Measurements from ENCODE around the gene ARHGAP42.

Gene ARHGAP42

GRCh38 chr11:100942016-100942415, 254.9 kb downstream of the ARHGAP42 start:
- DNase-seq (ENCODE audit: insufficient read length, low spot score) (no peak), FAIRE-seq (no peak)

- DNase-seq (ENCODE audit: insufficient read length, low spot score) (no peak), FAIRE-seq (no peak)
Measured at GRCh38 chr11:100948936-100949335, 261.8 kb downstream of the ARHGAP42 start.

DNA sequence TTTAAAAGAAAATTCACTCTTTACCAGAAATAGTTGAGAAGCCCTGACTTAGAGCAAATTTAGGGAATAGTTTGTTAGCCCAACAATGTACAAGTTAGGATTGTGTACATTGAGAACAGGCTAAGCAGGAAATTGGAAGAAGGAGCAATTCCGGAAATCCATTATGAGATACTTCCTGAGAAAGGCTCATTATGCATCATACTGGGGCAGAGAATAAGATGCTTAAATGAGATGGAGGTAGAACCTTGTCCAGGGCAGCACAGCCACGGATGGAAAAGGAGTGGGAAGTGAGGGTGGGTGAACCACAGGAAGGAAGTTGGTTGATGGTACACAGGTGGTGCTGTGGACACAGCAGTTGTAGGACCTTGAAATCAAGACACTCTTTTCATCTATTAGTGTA, 262.4 kb downstream of the ARHGAP42 start:
- DNase-seq (ENCODE audit: insufficient read length, low spot score) (no peak), FAIRE-seq (peak; percentile 60)

DNA sequence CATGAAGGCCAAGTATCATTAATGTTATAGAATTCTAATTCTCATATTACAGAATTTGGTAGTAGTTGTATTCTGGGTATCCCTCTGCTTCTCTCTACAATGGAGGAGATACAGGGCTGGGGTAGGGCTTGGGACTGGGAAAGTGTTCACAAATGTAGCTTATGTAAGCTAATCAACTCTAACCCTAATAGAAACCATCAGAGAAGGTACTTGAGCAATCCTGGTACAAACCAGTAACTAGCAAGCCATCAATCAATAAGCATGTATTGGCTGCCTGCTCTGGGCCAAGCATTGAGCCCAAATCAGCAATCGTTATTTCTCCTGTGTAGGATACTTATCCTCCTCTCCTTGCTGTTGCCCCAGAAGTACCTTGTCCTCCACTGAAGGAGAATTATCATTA, 268.2 kb downstream of the ARHGAP42 start:
- no peak for FAIRE-seq
- DNase-seq (ENCODE audit: insufficient read length, low spot score) = no peak

- no peak for FAIRE-seq
- DNase-seq (ENCODE audit: insufficient read length, low spot score) = no peak
Measured at GRCh38 chr11:100956351-100956750, 269.3 kb downstream of the ARHGAP42 start.

DNA sequence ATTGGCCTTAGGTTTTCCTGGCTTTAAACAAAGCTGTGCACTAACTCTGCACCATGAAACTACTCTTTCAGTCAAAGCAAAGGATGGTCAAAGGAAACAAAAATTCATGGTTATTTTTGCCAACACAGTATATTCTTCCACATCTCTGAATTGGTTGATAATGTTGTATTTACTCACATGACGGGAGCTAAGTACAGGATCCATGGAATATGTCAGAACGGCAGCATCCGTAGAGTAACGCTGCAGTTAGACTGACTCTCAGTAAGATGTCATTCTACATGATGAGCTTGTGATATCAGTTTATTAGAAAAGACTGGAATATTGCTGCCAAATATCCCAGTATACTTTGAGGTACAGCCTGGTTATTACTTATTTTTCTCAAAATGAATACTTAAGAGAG, 270.4 kb downstream of the ARHGAP42 start:
- FAIRE-seq (peak; percentile 69), DNase-seq (ENCODE audit: insufficient read length, low spot score) (no peak)

GRCh38 chr11:100961633-100962032, 274.5 kb downstream of the ARHGAP42 start:
- no peak for FAIRE-seq
- DNase-seq (ENCODE audit: insufficient read length, low spot score) = no peak

- FAIRE-seq = no peak
Measured at GRCh38 chr11:100963375-100963774, 276.3 kb downstream of the ARHGAP42 start.

DNA sequence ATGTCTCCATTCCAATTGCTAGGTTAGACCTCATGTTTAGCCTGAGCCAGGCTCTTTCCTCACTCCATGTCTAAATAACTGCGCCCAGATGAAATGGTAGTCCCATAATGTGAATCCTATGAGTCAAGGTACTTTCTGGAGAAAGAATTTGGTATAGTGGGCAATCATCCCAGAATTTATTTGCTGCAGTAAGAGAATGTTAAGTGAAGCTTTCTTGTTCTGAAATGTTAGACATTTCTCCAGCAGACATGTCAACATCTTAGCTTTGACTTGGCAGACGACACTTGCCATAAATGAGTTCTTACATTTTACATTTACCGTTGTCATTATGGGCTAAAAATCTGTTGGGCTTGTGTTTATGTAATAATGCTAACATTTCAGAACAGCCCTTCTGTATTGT, 277.3 kb downstream of the ARHGAP42 start:
- no peak for DNase-seq (ENCODE audit: insufficient read length, low spot score)

More at GRCh38 chr11:100963375-100963774, 276.3 kb downstream of the ARHGAP42 start:
- no peak for DNase-seq (ENCODE audit: insufficient read length, low spot score)

DNA sequence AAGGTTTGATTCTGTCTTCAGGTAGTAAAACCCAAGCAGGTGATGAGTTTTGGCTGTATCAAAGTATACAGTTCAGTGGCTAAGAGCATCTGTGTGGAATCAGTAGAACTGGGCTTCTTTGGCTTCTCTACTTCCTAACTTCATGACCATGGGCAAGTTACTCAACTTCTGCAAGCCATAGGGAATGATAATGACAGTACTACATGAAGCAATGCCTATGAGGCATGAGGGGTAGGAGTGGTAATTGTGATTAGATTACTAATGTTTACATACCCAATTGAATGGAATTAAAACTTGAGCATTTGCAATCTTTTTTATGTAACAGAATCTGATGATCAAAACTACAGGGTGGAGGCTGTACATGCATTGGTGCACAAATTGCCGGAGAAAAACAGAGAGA, 278.3 kb downstream of the ARHGAP42 start:
- FAIRE-seq = peak; percentile 60
- DNase-seq (ENCODE audit: insufficient read length, low spot score) = no peak

More for the DNA sequence above, 277.3 kb downstream of the ARHGAP42 start:
- FAIRE-seq = no peak

DNA sequence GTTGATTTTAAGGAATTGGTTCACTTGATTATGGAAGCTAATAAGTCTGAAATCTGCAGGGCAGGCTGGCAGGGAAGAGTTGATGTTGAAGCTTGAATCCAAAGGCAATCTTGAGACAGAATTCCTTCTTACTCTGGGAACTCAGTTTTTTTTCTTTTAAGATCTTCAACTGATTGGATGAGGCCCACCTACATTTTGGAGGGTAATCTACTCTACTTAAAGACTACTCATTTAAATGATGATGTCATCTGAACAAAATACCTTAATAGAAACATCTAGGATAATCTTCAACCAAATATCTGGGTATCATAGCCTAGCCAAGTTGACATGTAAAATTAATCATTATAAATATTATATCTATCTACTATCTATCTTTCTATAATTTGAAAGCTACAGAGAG, 279.3 kb downstream of the ARHGAP42 start:
- FAIRE-seq = no peak

GRCh38 chr11:100969008-100969407, 281.9 kb downstream of the ARHGAP42 start:
- DNase-seq (ENCODE audit: insufficient read length, low spot score) (no peak), FAIRE-seq (no peak)

More for the DNA sequence above, 279.3 kb downstream of the ARHGAP42 start:
- DNase-seq (ENCODE audit: insufficient read length, low spot score) = no peak

DNA sequence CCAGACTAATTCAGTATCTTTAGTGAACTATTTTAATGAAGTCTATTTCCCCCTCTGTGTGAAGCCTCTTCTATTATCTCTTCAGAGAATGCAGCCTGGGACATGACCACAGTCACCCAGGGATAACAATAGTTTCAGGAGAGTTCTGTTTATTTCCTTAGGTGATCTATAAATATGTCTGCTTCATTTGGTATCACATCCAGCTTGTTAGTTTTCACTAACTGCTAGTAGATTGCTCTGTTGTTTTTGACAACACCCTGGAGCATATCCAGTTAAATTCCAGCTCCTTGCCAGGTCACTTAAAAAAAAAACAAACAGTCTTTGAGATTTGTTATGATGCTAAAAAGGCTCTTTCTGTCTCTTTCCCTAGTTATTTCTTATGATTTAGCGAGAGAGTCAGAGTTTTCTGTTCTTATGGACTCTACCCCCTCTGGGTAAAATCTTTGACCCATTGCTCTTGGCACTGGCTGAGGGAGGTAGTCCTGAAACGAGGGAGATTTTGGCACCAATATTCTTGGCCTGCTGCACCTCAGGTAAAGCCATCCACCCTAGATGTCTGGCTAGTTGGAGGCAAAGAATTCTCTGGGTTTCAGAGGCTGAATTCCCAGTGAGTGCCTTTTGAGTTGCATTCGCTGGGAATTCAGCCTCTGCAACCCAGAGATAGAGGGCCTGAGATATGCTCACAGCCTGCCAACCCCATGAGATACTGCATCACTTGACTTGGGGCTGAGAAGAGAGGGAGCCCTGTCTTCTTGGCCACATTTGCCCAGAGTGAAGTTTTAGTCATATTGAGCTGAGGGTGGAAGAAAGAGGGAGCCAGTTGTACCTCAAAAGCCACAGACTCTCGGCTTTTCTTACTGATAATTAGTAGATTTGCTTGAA, 283.4 kb downstream of the ARHGAP42 start:
- DNase-seq (ENCODE audit: insufficient read length, low spot score) = no peak
- no peak for FAIRE-seq

- no peak for DNase-seq (ENCODE audit: insufficient read length, low spot score)
- no peak for FAIRE-seq
Measured at GRCh38 chr11:100972046-100972445, 285.0 kb downstream of the ARHGAP42 start.

GRCh38 chr11:100978442-100978841, 291.4 kb downstream of the ARHGAP42 start:
- no peak for DNase-seq (ENCODE audit: insufficient read length, low spot score)
- FAIRE-seq = no peak

GRCh38 chr11:100978939-100979338, 291.9 kb downstream of the ARHGAP42 start:
- DNase-seq (ENCODE audit: insufficient read length, low spot score) (no peak), FAIRE-seq (peak; percentile 28)

DNA sequence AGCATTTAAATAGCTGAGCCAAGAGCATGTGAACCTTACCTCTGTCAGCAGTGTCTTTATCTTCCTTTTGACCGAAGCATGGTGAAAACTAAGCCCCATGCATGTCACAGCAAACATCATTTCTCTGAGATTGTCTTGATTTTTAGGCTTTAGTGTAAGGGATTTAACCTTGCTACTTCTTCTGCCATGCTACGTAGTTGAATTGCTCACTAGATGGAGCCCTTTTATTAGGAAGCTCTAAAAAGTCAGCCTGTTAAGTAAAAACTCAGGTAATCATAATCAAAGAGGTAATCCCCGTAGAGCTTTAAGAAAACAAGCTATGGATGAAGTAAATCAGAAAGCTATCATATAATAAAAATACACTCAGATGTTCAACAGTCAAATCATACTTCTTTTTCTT, 293.1 kb downstream of the ARHGAP42 start:
- DNase-seq (ENCODE audit: insufficient read length, low spot score) = peak; percentile 22
- peak; percentile 64 for FAIRE-seq

GRCh38 chr11:100981196-100981824, 294.2 kb downstream of the ARHGAP42 start:
- no peak for DNase-seq (ENCODE audit: insufficient read length, low spot score)
- FAIRE-seq = no peak

GRCh38 chr11:100984668-100985067, 297.6 kb downstream of the ARHGAP42 start:
- DNase-seq (ENCODE audit: insufficient read length, low spot score) (no peak), FAIRE-seq (no peak)

DNA sequence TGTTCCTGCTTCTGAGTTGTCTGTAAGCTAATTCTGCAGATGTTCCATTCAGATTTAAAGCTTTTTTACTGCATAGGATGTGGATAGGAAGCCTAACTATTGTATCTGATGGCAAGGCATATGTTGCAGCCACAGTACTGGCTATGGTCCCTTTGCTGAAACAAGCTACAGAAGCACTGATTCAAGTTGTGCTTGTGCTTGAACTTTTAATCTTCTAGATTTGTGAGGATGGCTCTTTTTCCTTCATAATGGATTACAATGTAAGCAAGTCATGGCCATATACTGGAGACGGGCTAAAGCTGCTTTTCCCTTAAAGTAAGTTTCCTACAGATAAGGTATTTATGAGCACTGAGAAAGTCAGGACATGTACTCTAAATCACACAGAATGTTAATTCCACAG, 303.8 kb downstream of the ARHGAP42 start:
- DNase-seq (ENCODE audit: insufficient read length, low spot score) (no peak), FAIRE-seq (peak; percentile 72)

DNA sequence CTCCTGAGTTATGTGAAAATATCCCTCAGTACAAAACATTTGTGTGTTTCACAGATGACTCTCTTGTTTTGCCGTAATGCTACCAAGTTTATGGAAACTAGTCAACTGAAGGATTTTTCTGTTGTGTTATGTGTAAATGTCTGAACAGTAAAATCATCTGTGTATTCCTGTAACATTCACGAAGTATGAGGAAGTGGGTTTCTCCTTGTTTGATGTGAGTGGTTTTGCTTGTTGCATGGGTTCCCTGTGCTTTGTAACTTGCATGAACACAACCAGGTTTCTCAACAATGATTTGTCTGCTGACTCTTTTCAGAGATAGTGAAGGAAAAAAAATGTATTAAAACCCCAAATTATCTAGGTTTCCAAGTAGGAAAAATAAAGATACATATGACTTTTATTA, 304.5 kb downstream of the ARHGAP42 start:
- no peak for DNase-seq (ENCODE audit: insufficient read length, low spot score)
- no peak for FAIRE-seq

GRCh38 chr11:100994966-100995365, 307.9 kb downstream of the ARHGAP42 start:
- DNase-seq (ENCODE audit: insufficient read length, low spot score) (no peak), FAIRE-seq (no peak)

All from HTR-8/SVneo (cell line).